Measurements from ENCODE around the gene RIMBP2.
A peak's percentile ranks its signal among the peaks of the same experiment; 100 is the strongest.

Gene RIMBP2

DNA sequence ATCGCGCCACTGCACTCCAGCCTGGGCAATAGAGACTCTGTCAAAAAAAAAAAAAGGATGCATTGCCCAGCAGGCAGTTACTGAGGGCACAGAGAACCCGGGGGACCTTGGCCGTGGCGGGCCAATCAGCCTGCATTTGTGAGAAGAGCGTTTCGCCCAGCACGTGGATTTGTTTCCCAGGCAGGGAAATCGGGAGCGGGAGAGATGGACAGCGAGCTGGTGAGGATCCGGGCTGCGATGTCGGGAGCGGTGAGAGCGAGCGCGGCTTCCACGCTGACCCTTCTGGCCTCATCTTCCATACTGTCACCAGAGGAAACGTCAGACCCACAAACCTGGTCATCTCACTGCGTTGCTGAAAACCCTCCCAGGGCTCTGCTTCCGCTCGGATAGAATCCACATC, 123.5 kb downstream of the RIMBP2 start:
- TF ChIP-seq GATA3 (IDR thresholded peaks at IDR 0.05; ENCODE audit: low read depth, low read length) (no peak), GATA2 (IDR thresholded peaks at IDR 0.05; ENCODE audit: low read depth, low read length) (no peak)

DNA sequence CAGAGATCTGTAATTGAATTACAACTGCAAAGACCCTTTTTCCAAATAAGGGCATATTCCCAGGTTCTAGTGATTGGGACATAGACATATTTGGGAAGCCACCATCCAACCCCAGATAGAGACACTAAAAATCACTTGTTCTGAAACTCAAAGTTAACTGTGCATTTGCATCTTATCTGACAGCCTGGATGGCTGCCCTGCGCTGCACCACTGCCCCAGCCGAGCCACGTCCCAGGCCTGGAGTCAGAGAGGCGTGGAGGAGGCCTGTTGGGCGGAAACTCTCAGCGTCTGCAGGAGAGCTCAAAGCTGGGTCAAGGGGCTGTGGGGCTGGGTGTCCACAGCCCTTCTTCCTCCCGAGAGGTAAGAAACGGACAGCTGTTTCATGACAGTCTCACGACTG, 124.4 kb downstream of the RIMBP2 start:
- TF ChIP-seq GATA3 (IDR thresholded peaks at IDR 0.05; ENCODE audit: low read depth, low read length) (no peak), GATA2 (IDR thresholded peaks at IDR 0.05; ENCODE audit: low read depth, low read length) (no peak)

DNA sequence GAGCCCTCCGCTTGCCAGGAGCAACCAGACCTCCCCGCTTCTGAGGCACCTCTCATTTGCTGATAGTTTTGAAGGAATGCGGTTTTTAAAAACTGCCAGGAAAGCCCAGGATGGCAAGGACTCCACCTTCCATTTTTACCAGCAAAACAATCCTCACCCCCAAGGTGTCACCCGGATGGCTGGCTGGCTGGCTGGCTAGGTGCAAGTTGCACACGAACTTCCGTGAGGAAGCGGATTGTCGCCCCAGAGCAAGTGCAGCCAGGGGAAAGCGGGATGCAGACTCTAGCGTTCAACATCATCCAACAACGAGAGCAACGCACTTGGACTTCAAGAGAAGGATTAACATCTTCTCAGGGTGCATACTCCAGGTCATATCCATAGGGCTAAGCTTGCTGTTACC, 125.4 kb downstream of the RIMBP2 start:
- TF ChIP-seq GATA2 (IDR thresholded peaks at IDR 0.05; ENCODE audit: low read depth, low read length) (no peak), GATA3 (IDR thresholded peaks at IDR 0.05; ENCODE audit: low read depth, low read length) (no peak)

DNA sequence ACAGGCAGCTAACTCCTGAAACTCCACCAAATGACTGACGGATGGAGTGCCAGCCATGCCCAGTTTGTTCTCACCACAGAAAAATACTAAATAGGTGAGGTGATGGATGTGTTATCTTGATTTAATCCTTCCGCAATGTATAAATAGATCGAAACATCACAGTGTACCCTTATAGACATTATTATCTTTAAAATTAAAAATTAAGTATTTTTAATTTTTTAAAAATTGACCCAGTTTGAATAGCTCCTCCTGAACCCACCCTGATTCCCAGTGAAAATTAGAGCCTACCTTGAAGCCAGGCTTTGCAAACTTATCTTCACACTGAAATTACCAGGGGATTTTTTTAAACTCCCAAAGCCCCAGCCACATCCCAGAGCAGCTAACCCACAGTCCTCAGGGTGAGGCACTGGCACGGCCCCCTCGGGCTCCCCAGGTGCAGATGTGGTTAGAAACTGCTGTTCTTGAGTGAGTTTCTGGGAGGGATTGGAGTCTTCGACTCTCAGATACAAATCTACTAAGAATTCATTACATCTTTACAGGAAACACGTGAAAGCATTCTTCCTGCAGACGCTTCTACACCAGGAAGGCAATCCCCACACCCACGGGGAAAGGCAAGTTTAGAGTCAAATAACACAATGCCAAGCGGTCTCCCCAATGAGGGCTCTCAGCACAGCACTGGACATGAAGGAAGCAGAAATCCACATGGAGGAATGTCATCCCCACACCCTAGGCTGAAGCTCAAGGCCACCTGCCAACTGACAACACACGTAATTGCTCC, 126.4 kb downstream of the RIMBP2 start:
- no peak for TF ChIP-seq GATA3 (IDR thresholded peaks at IDR 0.05; ENCODE audit: low read depth, low read length)
- TF ChIP-seq GATA2 (IDR thresholded peaks at IDR 0.05; ENCODE audit: low read depth, low read length): 0 out of 2 replicates have a peak, but pooled peaks have one; percentile 16

DNA sequence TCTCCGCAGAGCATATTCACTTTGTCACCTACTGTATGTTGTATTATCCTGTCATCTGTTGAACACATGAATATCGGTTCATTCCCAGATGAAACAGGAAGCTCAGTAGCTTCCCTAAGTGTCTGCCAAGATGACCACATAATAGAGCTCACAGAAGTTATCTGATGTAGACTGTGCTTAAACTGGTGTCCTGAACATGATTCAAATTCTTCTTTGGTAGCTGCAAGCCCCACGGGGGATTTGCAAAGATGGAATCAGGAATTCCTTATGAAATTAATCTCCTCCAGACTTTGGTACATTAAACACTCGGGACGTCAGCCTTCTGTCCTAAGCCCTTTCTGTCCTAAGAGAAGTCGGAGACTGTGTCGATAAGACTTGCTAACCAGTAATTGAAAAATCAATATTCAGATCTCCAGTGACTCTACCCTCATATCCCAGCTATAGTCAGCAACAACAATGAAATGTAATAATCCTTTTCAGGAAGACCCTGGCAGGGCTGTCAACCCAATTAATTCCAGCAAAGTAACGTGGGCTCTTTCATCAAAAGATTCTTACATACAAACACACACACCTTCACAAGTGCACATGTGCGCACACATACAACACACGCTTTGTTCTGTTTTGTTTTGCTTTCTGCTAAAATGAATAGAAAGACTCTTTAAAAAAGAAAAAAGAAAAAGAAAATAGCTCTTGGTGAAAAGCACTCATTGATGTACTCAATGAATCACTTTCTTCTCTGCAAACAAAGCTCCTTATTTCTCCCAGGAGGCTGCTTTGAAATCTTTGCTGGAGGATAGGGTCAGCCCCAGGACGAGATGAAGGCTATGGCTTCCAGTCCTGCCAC, 127.2 kb downstream of the RIMBP2 start:
- TF ChIP-seq GATA3 (IDR thresholded peaks at IDR 0.05; ENCODE audit: low read depth, low read length) (peak; percentile 69), GATA2 (IDR thresholded peaks at IDR 0.05; ENCODE audit: low read depth, low read length) (peak; percentile 73)

DNA sequence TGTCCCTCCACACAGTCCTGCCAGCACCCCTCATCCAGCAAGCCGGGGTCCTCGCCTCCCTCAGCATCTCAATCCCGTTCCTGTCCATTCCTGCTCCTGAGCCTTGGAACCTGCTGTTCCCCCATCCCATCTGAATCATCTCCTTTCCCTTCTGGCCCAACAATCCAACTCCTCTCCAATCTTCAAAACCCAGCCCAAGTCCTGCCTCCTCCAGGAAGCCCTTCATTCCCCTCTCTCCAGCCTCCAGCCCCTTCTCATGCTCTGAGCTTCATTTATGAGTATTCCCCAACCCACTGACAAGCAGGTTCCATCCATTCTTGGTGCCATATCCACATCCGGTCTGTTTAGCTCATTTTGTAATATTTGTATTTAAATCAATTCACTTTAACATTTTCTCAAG, 128.1 kb downstream of the RIMBP2 start:
- no peak for TF ChIP-seq GATA2 (IDR thresholded peaks at IDR 0.05; ENCODE audit: low read depth, low read length)
- no peak for TF ChIP-seq GATA3 (IDR thresholded peaks at IDR 0.05; ENCODE audit: low read depth, low read length)

DNA sequence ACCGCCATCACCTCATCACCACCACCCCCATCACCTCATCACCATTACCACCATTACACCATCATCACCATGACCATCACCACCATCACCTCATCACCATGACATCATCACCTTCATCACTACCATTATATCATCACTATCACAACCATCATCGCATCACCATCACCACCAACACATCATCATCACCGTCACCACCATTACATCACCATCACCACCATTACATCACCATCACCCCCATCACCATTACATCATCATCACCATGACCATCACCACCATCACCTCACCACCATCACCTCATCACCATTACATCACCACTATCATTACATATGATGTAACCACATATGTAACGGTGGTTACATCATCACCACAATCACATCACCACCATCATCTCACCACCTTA, 132.3 kb downstream of the RIMBP2 start:
- TF ChIP-seq GATA3 (IDR thresholded peaks at IDR 0.05; ENCODE audit: low read depth, low read length): no peak
- TF ChIP-seq GATA2 (IDR thresholded peaks at IDR 0.05; ENCODE audit: low read depth, low read length): no peak

DNA sequence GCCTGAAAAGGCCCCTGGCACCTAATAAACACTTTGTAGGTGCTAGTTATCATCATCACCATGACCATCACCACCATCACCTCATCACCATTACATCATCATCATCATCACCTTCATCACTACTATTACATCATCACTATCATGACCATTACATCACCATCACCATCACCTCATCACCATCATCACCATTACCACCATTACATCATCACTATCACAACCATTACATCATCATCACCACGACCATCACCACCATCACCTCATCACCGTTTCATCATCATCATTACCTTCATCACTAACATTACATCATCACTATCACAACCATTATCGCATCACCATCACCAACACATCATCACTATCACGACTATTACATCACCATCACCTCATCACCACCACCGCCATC, 132.8 kb downstream of the RIMBP2 start:
- TF ChIP-seq GATA3 (IDR thresholded peaks at IDR 0.05; ENCODE audit: low read depth, low read length): no peak
- no peak for TF ChIP-seq GATA2 (IDR thresholded peaks at IDR 0.05; ENCODE audit: low read depth, low read length)

DNA sequence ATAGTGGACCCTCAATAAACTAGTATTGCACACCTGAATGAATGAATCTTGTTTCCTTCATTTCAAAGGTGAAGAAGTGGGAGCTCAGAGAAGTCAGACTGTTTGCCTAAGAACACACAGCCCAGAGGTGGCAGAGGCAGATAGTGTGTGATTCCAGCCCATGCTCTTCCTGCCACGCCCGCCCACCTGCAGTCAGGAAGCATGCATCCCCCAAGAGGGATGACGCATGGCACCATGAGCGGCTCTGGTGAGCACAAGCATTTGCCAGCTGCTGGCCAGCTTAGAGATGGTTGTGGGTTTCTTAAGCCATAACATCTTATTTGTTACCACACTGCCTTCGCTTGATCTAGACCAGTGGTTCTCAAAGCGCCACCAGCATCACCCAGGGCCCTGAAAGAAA, 133.8 kb downstream of the RIMBP2 start:
- no peak for TF ChIP-seq GATA2 (IDR thresholded peaks at IDR 0.05; ENCODE audit: low read depth, low read length)
- TF ChIP-seq GATA3 (IDR thresholded peaks at IDR 0.05; ENCODE audit: low read depth, low read length): no peak

DNA sequence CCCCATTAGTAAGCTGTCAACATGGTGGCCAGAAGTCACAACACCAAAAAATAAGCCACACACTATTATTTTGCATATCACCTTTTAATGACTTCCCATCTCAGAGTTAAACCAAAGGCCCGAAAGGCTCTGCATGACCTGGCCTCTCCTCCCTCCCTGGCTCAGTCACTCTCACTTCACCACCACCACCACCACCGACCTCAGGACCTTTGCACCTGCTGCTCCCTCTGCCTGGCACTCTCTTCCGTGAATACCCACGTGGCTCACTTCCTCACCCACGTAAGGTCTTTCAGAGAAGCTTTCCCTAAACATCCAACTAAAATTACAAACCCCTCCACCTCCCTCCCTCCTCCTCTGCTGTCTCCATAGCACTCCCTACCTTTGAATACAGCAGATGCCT, 134.3 kb downstream of the RIMBP2 start:
- TF ChIP-seq GATA2 (IDR thresholded peaks at IDR 0.05; ENCODE audit: low read depth, low read length) (no peak), GATA3 (IDR thresholded peaks at IDR 0.05; ENCODE audit: low read depth, low read length) (no peak)

DNA sequence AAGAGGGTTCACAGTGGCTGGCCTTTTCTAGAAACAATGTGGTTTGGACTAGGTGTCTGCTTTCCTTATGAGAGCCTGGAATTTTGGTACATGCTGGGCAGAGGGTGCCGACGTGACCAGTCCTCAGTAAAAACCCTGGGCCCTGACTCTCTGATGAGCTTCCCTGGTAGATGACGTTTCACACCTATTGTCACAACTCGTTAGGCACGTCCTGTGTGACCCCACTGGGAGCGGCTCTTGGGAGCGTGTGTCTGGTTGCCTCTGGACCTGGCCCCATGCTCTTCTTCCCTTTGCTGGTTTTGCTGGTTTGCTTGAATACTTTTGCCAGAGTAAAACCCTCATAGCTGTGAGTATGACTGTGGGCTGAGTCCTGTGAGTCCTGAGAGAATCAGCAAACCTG, 136.9 kb downstream of the RIMBP2 start:
- TF ChIP-seq GATA3 (IDR thresholded peaks at IDR 0.05; ENCODE audit: low read depth, low read length) (no peak), GATA2 (IDR thresholded peaks at IDR 0.05; ENCODE audit: low read depth, low read length) (no peak)

DNA sequence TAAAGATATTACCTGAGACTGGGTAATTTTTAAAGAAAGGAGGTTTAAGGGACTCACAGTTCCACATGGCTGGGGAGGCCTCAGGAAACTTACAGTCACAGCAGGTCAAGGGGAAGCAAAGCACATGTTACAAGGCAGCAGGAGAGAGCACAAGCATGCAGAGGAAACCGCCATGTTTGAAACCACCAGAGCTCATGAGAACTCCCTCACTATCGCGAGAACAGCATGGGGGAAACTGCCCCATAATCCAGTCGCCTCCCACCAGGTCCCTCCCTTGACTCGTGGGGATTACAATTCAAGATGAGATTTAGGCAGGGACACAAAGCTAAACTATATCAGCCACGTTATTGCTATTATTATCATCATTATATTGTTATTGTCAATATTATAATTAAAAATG, 138.7 kb downstream of the RIMBP2 start:
- TF ChIP-seq GATA2 (IDR thresholded peaks at IDR 0.05; ENCODE audit: low read depth, low read length) (no peak), GATA3 (IDR thresholded peaks at IDR 0.05; ENCODE audit: low read depth, low read length) (no peak)

DNA sequence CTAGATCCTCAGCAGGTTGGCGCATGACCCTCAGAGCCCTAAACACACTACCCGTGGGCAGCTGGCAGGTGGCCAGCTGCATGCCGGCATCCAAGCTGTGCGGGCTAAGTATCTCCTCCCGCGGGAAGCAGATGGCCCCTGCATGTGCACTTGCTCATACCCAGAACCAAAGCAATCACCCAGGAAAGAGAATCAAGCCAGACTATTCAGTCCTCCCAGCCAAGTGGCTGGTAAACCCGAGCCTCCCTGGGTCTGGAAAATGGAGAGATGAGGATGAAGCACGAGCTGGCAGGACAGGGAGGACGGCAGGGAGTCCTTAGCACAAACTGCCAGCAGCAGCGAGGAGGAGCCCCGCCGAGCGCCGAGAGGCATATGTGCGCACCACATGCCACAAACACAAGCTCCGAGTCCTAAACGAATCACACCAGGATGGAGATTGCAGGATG, 139.7 kb downstream of the RIMBP2 start:
- TF ChIP-seq GATA2 (IDR thresholded peaks at IDR 0.05; ENCODE audit: low read depth, low read length) (peak; percentile 24; the same call in 1 of the 2 replicates), GATA3 (IDR thresholded peaks at IDR 0.05; ENCODE audit: low read depth, low read length) (no peak)

DNA sequence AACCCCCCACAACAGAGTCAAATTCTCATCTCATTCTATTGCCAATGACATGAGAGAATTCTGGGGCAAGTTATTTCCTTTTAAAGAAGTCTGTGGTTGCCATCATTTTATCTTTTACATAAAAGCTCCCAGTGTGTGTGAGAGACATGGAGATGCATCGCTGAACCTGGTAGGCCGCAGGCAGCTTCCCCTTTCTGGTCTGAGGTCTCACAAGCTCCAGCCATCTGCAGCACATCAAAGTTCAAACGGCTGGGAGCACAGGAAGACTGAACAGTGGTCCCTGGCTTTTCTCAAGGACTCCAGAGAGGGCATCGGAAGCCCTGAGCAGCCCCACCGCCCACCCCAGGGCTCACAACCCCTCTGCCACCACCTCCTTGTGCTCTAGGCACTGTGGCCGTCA, 141.7 kb downstream of the RIMBP2 start:
- TF ChIP-seq GATA3 (IDR thresholded peaks at IDR 0.05; ENCODE audit: low read depth, low read length): no peak
- no peak for TF ChIP-seq GATA2 (IDR thresholded peaks at IDR 0.05; ENCODE audit: low read depth, low read length)

DNA sequence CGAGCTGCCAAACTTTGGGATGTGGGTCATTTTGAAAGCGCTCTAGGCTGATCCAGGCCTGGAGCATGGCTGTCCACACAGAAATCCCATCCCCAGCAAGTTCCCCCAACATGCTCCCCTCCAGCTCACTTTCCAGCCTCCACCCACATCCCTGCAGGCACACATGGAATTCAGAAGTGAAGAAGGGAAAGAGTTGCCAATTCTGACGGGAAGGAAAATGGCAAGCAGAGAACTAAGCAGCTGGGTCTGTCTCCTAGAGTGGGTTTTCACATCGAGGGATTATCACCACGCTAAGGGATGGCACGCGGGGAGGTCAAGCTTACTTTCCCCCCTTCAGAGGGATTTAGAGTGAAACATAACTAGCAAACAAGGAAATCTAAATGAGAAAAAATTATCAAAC, 142.3 kb downstream of the RIMBP2 start:
- TF ChIP-seq GATA2 (IDR thresholded peaks at IDR 0.05; ENCODE audit: low read depth, low read length) (no peak), GATA3 (IDR thresholded peaks at IDR 0.05; ENCODE audit: low read depth, low read length) (no peak)

All from SH-SY5Y (cell line).